Transverse colon (tissue), 4 donors: ENCODE data around the gene RHEB. TPM values are rescaled to one million over a fixed set of nuclear protein-coding genes. Genes with fewer than 3 reads are reported as not detected.

Experiments used
- DNase-seq: peaks from one replicate; pipeline ENCODE4 v3.0.0-alpha.2; 2019
- H3K27ac ChIP-seq, 4 donors: fragments of 200-600 bp; sonication (generic); 2 replicates each; pipeline ENCODE4 v1.5.1; 2016 to 2018; ENCODE audit warnings: inconsistent platforms in 4 of 4
- H3K27me3 ChIP-seq: fragments of 200-600 bp; sonication (generic); 2 replicates; pipeline ENCODE4 v1.5.1; 2017; ENCODE audit warnings: inconsistent platforms
- H3K36me3 ChIP-seq, 4 donors: fragments of 200-600 bp; sonication (generic); 2 replicates each; pipeline ENCODE4 v1.5.1; 2017 to 2019; ENCODE audit warnings: inconsistent platforms in 4 of 4
- H3K4me1 ChIP-seq, 4 donors: fragments of 200-600 bp; sonication (generic); 2 replicates each; pipeline ENCODE4 v1.5.1; 2017 to 2020; ENCODE audit warnings: inconsistent platforms in 4 of 4
- H3K4me3 ChIP-seq, 4 donors: fragments of 200-600 bp; sonication (generic); 1 replicate in 1 of 4; 2 replicates in 3 of 4; pipeline versions ENCODE4 v1.5.1 to v1.6.1; 2017 to 2019; ENCODE audit warnings: inconsistent platforms in 4 of 4
- H3K9me3 ChIP-seq, 2 donors: fragments of 200-600 bp; sonication (generic); 2 replicates each; pipeline ENCODE4 v1.5.1; 2017 to 2019; ENCODE audit warnings: inconsistent platforms in 2 of 2
- EP300 ChIP-seq: sonication (generic); formaldehyde crosslinking; IDR thresholded peaks from one replicate; pipeline ENCODE4 v1.6.1; 2017; ENCODE audit warnings: antibody characterized with exemption, low read depth
- POLR2A ChIP-seq: fragments of 450-650 bp; IDR thresholded peaks from one replicate; pipeline ENCODE4 v1.6.1; 2016; ENCODE audit warnings: antibody characterized with exemption, mild to moderate bottlenecking, moderate library complexity
- POLR2AphosphoS5 ChIP-seq, 3 donors: sonication (generic); formaldehyde crosslinking; IDR thresholded peaks; one replicate each; pipeline ENCODE4 v1.6.1; 2016; ENCODE audit warnings: antibody characterized with exemption in 3 of 3
- WGBS, 2 donors: methylation state at CpG; one replicate each; pipeline ENCODE4 v1.1.5; 2018; ENCODE audit warnings: low coverage in 1 of 2; 5-methylcytosine and 5-hydroxymethylcytosine counted together
- in situ Hi-C, 4 donors: fragments of 200-750 bp; cut with MboI; loops; one replicate each; pipeline versions ENCODE4 v1.15.0 to v1.15.1; 2017; ENCODE audit warnings: low sequenced_read_pairs in 3 of 4, low pct_ligation_motif_present in 1 of 4, low pct_unique_long_range_greater_than_20kb in 1 of 4
- intact Hi-C: fragments of 100-400 bp; cut with DNase I; formaldehyde crosslinking; loops from one replicate; pipeline ENCODE4 v1.15.1; 2023; ENCODE audit warnings: low total_unique reads
- total RNA-seq, 4 donors: library from RNA; depleted of rRNA; stranded (reverse); fragments of >200 nt; gene quantifications; one replicate each; pipeline ENCODE4 v1.1.0, GENCODE V29; 2016
- TF ChIP-seq, protein P1 (sequence below), 5 experiments: fragments of 200-600 bp in 3 of 5; fragments of 450-650 bp in 2 of 5; sonication (generic) in 3 of 5; IDR thresholded peaks; 1 replicate in 2 of 5; 2 replicates in 3 of 5; pipeline ENCODE4 v1.5.1; 2016 to 2017; ENCODE audit warnings: antibody characterized with exemption in 5 of 5, inconsistent platforms in 3 of 5, mild to moderate bottlenecking in 2 of 5, moderate library complexity in 1 of 5

The RHEB gene
- total RNA-seq, 4 donors from 2014 or later, result 12.7 to 70.5 (median 42.8) TPM

DNA sequence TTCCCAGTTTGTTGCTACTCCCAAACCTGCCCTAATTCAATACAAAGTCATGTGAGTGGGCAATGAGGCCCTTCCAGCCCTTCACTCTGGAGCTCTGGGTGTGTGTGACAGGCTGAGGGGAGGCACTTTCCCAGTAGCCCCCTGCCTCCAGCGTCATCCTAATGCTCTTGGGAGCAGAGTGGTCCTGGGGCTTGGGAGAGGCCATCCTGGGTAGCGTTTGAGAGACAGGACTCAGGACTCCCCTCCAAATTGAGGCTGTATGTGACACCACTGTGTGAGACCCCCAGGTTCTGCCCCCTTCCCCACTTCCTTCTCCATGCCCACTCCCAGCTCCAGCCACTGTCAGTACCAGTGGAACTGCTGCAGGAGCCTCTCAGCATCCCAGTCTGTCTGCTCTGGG, 73.3 kb downstream of the RHEB start:
- intact Hi-C loops, result loop anchor here (5.0 kb wide), 1 partner anchor 79 kb away; no protein-coding TSS in a partner anchor
- peaks cover 0 to 11% (median 7%) of the 10 kb centered on the region in 4 donors for H3K4me1 ChIP-seq
- TF ChIP-seq POLR2AphosphoS5 (IDR thresholded peaks at IDR 0.05) (no peak), EP300 (no peak), POLR2A (no peak)
- TF ChIP-seq, protein P1, sequence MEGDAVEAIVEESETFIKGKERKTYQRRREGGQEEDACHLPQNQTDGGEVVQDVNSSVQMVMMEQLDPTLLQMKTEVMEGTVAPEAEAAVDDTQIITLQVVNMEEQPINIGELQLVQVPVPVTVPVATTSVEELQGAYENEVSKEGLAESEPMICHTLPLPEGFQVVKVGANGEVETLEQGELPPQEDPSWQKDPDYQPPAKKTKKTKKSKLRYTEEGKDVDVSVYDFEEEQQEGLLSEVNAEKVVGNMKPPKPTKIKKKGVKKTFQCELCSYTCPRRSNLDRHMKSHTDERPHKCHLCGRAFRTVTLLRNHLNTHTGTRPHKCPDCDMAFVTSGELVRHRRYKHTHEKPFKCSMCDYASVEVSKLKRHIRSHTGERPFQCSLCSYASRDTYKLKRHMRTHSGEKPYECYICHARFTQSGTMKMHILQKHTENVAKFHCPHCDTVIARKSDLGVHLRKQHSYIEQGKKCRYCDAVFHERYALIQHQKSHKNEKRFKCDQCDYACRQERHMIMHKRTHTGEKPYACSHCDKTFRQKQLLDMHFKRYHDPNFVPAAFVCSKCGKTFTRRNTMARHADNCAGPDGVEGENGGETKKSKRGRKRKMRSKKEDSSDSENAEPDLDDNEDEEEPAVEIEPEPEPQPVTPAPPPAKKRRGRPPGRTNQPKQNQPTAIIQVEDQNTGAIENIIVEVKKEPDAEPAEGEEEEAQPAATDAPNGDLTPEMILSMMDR (IDR thresholded peaks at IDR 0.05), result no peak
- no peak overlapping the region for H3K27ac ChIP-seq
- no peak for DNase-seq
- peaks cover 7% of the 10 kb centered on the region for H3K27me3 ChIP-seq
- WGBS, 2 donors, result 90% methylated on average over 1 of the region's 2 CpGs; no CpG with 5 or more reads in 1 of the 2 donors
- in situ Hi-C loops, result loop anchor here in 3 of 4 donors (5.0 to 10.0 kb wide), 2 partner anchors 79 to 82 kb away; no protein-coding TSS in a partner anchor
- H3K9me3 ChIP-seq, result no peaks in the 10 kb centered on the region
- no peak overlapping the region for H3K4me3 ChIP-seq
- H3K36me3 ChIP-seq, result no peaks in the 10 kb centered on the region

DNA sequence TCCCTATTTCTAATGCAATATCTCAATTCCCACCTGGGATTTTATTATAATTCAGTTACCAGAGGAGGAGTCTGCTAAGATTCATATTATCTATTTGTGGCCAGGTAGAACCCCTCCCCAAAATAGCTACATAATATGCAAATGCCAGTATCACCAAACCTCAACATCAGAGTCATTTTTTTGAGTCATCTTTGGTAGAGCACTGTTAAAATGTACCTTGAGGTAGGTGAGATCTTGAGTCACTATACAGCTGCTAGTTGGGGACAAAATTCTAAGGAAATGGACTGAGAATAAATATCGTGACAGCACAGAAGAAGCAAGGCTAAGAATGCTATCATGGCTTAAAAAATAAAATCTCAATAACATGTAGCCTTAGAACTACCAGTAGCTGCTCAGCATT, 75.1 kb downstream of the RHEB start:
- WGBS, 2 donors, result 80 to 83% methylated on average over 1 of the region's 1 CpG
- peaks cover 8 to 28% (median 15%) of the 10 kb centered on the region in 4 donors for H3K4me1 ChIP-seq
- H3K9me3 ChIP-seq, result no peaks in the 10 kb centered on the region
- no peak overlapping the region for H3K27ac ChIP-seq
- TF ChIP-seq POLR2A (no peak), EP300 (no peak), POLR2AphosphoS5 (IDR thresholded peaks at IDR 0.05) (no peak)
- TF ChIP-seq, protein P1 (IDR thresholded peaks at IDR 0.05), result no peak
- no peak overlapping the region for H3K4me3 ChIP-seq
- H3K27me3 ChIP-seq, result peaks cover 25% of the 10 kb centered on the region
- DNase-seq, result no peak
- intact Hi-C loops, result loop anchor here (5.0 kb wide), 1 partner anchor 77 kb away; no protein-coding TSS in a partner anchor
- in situ Hi-C loops, result loop anchor here in 3 of 4 donors (5.0 to 10.0 kb wide), 2 partner anchors 77 to 80 kb away; no protein-coding TSS in a partner anchor
- no peaks in the 10 kb centered on the region for H3K36me3 ChIP-seq

DNA sequence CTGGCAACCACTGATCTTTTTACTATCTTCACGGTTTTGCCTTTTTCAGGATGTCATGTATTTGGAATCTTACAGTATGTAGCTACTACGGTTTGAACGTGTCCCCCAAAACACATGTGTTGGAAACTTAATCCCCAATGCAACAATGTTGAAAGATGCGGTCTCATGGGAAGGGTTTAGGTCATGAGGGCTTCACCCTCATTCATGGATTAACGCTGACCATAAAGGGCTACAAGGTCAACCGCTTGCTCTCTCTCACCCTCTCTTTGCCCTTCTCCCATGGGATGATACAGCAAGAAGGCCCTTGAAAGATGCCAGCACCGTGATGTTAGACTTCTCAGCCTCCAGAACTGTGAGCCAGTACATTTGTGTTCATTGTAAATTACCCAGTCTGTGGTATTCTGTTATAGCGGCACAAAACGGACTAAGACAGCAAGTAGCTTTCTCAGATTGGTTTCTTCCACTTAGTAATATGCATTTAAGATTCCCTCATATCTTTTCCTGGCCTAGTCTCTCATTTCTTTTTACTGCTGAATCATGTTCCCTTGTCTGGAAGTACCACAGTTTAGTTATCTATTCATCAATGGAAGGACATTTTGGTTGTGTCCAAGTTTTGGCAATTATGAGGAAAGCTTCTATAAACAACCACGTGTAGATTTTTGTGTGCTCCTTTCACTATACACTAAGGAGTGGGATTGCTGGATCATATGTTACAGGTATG, 76.8 kb downstream of the RHEB start:
- DNase-seq, result peak; percentile 1
- intact Hi-C loops, result no loop called here
- no peak overlapping the region for H3K27ac ChIP-seq
- no peak for TF ChIP-seq EP300
- TF ChIP-seq POLR2AphosphoS5 (IDR thresholded peaks at IDR 0.05), result no peak
- TF ChIP-seq, protein P1 (IDR thresholded peaks at IDR 0.05), result no peak
- no peak for TF ChIP-seq POLR2A
- H3K4me3 ChIP-seq, result no peak overlapping the region
- H3K27me3 ChIP-seq, result peaks cover 36% of the 10 kb centered on the region
- no peaks in the 10 kb centered on the region for H3K36me3 ChIP-seq
- WGBS, 2 donors, result 72 to 77% methylated on average over 7 to 10 of the region's 10 CpGs
- in situ Hi-C loops, result loop anchor here in 1 of 4 donors (10.0 kb wide), 1 partner anchor 78 kb away; no protein-coding TSS in a partner anchor
- peaks cover 8 to 21% (median 14%) of the 10 kb centered on the region in 4 donors for H3K4me1 ChIP-seq
- no peaks in the 10 kb centered on the region for H3K9me3 ChIP-seq

DNA sequence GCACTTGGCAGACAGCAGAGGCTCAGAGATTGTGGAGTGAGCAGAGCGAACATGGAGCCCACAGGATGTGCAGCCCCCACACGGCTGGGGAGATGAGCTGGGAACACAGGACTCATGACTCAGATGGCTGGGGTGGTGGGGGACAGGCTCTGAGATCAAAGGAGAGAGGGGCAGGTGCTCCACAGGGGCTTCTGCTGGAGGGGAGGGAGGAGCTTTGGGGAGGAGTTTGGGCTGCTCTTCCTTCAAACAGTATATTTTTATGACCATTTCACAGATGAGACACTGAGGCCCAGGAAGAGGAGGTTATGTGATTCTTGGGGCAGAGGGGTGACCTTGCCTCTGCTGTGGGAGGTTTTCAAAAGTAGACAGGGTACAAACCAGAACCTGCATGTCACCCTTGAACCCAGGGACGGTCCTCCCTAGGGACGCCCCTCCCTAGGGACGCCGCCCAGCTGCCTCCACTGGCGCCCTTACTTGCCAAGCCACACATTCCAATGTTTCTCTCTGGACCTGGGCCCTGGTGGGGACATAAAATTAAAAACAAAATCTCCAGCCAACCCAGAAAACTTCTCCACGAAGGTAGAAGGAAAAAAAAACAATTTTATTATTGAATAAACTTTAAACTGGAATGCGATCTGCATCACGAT, 78.8 kb downstream of the RHEB start:
- TF ChIP-seq, protein P1 (IDR thresholded peaks at IDR 0.05), result no peak
- TF ChIP-seq EP300 (no peak), POLR2A (no peak), POLR2AphosphoS5 (IDR thresholded peaks at IDR 0.05) (no peak)
- peak overlapping the region; percentile 3 to 45 (median 16) for H3K27ac ChIP-seq
- intact Hi-C loops (no loop called here), in situ Hi-C loops (loop anchor here in 1 of 4 donors (10.0 kb wide), 1 partner anchor 76 kb away; no protein-coding TSS in a partner anchor)
- 27 to 51% methylated on average over 3 to 10 of the region's 10 CpGs for WGBS, 2 donors
- no peak for DNase-seq
- H3K36me3 ChIP-seq, result no peaks in the 10 kb centered on the region
- H3K4me1 ChIP-seq, result peaks cover 8 to 20% (median 14%) of the 10 kb centered on the region in 4 donors
- H3K4me3 ChIP-seq, result no peak overlapping the region
- peaks cover 36% of the 10 kb centered on the region for H3K27me3 ChIP-seq
- no peaks in the 10 kb centered on the region for H3K9me3 ChIP-seq
